ENCODE results near the gene OR4N2.
"Not testable (repeated sequence)": the region's sequence is repeated elsewhere in the genome, so short reads cannot be mapped to it uniquely, and the experiment has no call there.

Gene OR4N2, protein sequence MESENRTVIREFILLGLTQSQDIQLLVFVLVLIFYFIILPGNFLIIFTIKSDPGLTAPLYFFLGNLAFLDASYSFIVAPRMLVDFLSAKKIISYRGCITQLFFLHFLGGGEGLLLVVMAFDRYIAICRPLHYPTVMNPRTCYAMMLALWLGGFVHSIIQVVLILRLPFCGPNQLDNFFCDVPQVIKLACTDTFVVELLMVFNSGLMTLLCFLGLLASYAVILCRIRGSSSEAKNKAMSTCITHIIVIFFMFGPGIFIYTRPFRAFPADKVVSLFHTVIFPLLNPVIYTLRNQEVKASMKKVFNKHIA

DNA sequence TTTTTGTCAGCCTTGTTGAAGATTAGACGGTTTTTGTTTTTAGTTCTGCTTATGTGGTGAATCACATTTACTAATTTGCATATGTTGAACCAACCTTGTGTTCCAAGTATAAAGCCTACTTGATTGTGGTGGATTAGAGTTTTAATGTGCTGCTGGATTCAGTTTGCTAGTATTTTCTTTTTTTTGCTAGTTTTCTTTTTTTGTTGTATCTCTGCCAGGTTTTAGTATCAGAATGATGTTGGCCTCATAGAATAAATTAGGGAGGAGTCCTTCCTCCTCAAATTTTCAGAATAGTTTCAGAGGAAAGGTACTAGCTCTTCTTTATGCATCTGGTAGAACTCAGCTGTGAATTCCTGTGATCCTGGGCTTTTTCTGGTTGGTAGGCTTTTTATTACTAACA, at the start of gene OR4N2:
Gene OR4N2 (plus strand): TSS at position 301 of the 400 bp plus-strand sequence. CDS start 23,679 bp downstream, outside the sequence.
- not testable (repeated sequence) for DNase-seq (ENCODE audit: low spot score)

- DNase-seq (ENCODE audit: low spot score) = no peak
Measured at GRCh38 chr14:19754172-19754571, 49.4 kb upstream of the OR4N2 start.

- DNase-seq (ENCODE audit: low spot score) = not testable (repeated sequence)
Measured at GRCh38 chr14:19771491-19771890, 32.1 kb upstream of the OR4N2 start.

- DNase-seq (ENCODE audit: low spot score) = no peak
Measured at GRCh38 chr14:19771895-19772430, 31.6 kb upstream of the OR4N2 start.

GRCh38 chr14:19772454-19772853, 31.1 kb upstream of the OR4N2 start:
- DNase-seq (ENCODE audit: low spot score) = not testable (repeated sequence)

- not testable (repeated sequence) for DNase-seq (ENCODE audit: low spot score)
Measured at GRCh38 chr14:19773204-19773603, 30.4 kb upstream of the OR4N2 start, which contains the start of gene OR4M1. OR4M1 (plus strand) TSS chr14:19773504; CDS start chr14:19780323, 6,819 bp downstream.

DNA sequence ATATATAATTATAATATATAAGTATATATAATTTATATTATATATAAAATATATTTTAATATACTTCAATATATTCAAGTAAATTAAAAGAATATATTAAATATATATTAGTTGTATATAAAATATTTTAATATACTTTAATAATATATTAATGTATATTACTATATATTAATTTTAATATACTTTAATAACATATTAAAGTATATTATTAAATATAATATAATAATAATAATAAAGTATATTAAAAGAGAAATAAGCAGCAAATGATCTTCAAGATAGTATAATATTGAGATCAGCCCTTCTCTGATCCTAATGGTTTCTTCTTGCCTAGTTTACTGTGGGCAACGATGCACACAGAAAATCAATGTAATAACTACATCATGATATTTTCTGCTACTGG, 28.0 kb upstream of the OR4N2 start:
- no peak for DNase-seq (ENCODE audit: low spot score)

DNA sequence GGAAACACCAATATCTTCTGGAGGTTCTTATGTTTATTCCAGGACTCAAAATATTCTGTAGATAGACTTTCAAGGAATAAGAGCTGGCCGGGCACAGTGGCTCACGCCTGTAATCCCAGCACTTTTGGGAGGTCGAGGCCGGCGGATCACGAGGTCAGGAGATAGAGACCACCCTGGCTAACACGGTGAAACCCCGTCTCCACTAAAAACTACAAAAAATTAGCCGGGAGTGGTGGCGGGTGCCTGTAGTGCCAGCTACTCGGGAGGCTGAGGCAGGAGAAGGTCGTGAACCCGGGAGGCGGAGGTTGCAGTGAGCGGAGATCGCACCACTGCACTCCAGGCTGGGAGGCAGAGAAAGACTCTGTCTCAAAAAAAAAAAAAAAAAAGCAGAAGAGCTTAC, 17.7 kb upstream of the OR4N2 start:
- DNase-seq (ENCODE audit: low spot score) = not testable (repeated sequence)

GRCh38 chr14:19787318-19787717, 16.3 kb upstream of the OR4N2 start:
- DNase-seq (ENCODE audit: low spot score) = not testable (repeated sequence)

DNA sequence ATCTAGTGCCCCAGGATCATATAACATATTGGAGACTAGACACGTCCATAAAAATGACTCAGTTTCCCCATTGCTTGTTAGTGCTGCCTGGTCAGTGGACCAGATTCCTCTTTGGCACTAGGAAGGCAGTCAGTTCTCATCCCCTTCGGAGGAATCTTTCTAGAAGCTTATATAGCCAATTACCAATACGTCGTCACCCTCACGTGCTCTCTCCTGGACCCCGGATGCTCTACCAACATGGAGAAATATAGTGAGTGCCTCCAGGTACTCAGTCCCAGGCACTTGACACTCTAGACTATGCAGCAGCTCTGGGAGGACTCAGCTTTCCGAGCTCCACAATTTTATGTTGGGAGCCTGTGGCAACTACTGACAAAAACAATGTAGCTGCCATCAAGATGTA, 15.4 kb upstream of the OR4N2 start:
- DNase-seq (ENCODE audit: low spot score) = not testable (repeated sequence)

- DNase-seq (ENCODE audit: low spot score) = not testable (repeated sequence)
Measured at GRCh38 chr14:19796520-19797108, 7.0 kb upstream of the OR4N2 start.

GRCh38 chr14:19799880-19800279, 3.7 kb upstream of the OR4N2 start:
- DNase-seq (ENCODE audit: low spot score) = no peak

GRCh38 chr14:19800282-19801117, 3.1 kb upstream of the OR4N2 start:
- DNase-seq (ENCODE audit: low spot score) = no peak

DNA sequence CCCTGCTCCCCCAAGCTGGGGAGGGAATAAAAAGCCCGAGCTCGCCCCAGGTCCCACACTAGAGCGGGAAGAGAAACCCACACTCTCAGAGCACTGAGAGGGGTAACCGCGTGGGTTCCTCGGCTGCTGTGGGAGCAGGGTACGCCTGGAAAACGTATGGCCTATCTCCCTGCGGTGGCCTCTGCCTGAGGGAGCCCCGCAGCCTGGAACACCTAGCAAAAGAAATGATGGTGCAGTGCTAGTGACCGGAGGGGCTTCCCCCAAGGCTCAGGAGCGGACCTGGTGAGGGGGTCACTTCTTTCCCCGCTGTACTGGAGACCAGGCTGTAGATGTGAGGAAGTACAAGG, 2.5 kb upstream of the OR4N2 start:
- DNase-seq (ENCODE audit: low spot score) = no peak

DNA sequence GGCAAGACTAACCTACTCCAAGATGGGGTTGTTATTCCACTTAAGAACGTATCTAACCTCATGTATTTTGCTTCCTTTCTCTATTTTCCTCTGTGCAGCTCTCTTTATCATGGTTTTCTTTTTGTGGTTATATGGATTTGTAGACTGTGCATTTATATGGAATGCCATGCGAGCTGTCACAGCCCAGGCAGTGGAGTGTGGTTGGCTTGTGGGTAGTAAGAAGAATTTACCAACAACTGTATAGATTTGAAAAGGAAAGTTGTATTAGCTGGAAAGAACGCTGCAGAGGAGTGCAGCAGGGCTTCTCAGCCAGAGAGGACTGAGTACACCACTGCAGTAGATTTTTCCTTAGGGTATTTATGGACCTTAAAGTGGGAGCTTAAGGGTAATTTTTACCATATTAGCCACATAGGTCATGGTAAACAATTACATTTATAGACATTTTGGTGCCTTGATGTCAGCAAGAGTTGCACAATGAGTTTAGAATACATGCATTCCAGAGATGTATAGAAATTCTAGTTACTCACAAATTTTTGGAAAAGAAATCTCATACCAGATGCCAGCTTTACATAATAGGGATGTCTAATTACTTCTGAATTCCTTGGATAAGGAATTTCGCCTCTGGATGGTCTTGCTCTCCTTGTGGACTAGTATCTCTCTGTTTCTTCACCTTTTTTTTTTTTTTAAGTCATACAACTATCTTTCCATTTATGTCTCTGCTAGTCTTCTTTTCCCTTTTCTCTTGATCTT, 9.8 kb downstream of the OR4N2 start:
- not testable (repeated sequence) for DNase-seq (ENCODE audit: low spot score)

DNA sequence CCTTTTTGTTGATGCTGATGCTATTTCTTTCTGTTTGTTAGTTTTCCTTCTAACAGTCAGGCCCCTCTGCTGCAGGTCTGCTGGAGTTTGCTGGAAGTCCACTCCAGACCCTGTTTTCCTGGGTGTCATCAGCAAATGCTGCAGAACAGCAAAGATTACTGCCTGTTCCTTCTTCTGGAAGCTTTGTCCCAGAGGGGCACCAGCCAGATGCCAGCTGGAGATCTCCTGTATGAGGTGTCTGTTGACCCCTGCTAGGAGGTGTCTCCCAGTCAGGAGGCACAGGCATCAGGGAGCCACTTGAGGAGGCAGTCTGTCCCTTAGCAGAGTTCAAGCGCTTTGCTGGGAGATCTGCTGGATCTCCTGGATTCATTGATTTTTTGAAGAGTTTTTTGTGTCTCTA, 16.3 kb downstream of the OR4N2 start:
- not testable (repeated sequence) for DNase-seq (ENCODE audit: low spot score)

- DNase-seq (ENCODE audit: low spot score) = not testable (repeated sequence)
Measured at GRCh38 chr14:19821016-19821415, 17.4 kb downstream of the OR4N2 start.

GRCh38 chr14:19823178-19823577, 19.6 kb downstream of the OR4N2 start:
- no peak for DNase-seq (ENCODE audit: low spot score)

DNA sequence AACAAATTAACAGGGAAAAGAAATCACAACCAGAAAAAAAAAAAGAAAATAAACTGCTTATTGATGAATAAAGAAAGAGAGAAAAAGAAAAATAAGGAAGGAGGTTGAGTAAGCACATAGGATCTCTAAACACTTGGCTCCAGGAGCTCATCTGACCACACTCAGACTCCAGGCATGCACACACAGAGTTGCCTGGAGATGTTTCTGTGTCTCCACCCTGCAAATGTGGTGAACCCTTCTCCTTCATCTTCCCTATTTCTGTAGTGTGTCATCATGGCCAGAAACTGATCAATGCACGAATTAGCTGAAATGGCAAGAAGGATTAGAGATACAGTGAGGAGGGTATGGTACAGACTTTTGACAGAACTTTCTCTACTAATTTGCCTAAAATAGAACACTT, 20.2 kb downstream of the OR4N2 start:
- no peak for DNase-seq (ENCODE audit: low spot score)

DNA sequence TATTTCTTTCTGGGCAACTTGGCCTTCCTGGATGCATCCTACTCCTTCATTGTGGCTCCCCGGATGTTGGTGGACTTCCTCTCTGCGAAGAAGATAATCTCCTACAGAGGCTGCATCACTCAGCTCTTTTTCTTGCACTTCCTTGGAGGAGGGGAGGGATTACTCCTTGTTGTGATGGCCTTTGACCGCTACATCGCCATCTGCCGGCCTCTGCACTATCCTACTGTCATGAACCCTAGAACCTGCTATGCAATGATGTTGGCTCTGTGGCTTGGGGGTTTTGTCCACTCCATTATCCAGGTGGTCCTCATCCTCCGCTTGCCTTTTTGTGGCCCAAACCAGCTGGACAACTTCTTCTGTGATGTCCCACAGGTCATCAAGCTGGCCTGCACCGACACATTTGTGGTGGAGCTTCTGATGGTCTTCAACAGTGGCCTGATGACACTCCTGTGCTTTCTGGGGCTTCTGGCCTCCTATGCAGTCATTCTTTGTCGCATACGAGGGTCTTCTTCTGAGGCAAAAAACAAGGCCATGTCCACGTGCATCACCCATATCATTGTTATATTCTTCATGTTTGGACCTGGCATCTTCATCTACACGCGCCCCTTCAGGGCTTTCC, 24.2 kb downstream of the OR4N2 start:
- DNase-seq (ENCODE audit: low spot score) = not testable (repeated sequence)

GRCh38 chr14:19828314-19828713, 24.7 kb downstream of the OR4N2 start:
- DNase-seq (ENCODE audit: low spot score) = no peak
